ENCODE results near the gene DCANP1.

The DCANP1 gene

DNA sequence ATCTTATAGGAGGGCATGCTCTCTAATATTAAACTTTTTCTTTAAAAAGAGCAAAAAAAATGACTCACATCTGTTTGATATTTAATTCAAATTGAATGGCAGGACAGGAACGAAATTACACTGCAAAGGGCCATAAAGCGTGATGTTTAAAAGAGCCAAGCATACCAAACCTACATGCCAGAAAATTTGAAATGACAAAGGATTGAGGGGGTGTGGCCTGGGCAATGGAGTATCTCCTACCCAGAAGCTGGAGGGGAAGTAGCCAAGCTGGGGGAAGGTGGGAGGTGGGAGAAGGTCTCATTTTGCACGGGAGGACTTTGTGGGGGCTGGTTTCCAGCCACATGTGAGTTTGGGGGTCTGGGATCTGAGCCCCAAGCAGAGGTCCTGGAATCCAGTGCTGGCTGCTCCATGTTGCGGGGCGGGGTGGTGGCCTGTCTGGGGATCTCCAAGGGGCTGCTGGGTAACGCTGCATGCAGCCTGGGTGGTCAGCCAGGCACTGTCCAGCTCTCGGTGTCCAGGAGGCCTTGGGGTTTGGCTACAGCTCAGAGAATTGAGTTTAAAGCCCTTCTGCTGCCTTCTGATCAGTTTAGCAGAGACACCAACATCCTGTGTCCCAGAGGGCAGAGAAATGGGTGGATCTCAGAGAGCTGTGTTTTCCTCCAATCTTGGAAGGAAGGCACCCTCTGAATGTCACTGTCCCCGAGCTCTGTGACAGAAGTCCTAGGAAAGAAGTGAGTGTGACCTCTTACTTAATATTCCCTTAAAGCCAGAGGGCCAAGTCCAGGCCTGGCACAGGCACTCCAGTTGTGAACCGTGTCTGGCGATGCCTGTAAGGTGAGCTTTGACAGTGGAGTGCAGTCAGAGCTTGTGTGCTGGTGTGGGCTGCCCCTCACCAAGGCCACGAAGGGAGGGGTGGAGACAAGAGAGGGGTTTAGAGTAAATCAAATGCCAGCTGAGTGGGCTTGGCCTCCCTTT lies 7.6 kb downstream of the DCANP1 start:
- DNase-seq, result no peak

DNA sequence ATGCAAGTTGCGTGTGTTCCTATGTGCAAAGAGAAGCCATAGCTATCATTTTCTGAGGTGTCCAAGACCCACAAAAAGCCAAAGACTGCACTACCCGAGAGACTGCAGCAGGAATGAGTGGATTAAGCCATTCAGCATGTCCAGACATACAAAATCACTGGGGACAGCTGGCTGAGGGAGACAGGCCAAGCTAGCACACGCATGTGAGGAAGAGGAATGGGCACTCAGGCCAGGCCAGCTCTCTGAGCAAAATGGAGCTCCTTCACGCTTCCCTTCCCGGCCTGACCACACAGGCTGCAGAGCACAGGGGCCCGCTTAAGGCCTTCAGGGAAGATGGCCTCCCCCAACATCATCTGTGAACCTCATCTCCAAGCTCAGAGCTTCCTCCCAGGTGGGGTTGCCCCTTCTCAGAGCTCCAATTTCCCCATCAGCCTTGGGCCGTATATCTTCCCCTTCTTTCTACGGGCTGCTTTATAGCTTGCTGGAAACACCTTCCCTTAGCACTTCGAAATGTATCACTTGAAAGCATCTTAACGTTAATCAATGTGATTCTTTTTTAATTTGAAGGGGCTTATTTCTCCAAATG lies 8.4 kb downstream of the DCANP1 start:
- DNase-seq, result no peak

DNA sequence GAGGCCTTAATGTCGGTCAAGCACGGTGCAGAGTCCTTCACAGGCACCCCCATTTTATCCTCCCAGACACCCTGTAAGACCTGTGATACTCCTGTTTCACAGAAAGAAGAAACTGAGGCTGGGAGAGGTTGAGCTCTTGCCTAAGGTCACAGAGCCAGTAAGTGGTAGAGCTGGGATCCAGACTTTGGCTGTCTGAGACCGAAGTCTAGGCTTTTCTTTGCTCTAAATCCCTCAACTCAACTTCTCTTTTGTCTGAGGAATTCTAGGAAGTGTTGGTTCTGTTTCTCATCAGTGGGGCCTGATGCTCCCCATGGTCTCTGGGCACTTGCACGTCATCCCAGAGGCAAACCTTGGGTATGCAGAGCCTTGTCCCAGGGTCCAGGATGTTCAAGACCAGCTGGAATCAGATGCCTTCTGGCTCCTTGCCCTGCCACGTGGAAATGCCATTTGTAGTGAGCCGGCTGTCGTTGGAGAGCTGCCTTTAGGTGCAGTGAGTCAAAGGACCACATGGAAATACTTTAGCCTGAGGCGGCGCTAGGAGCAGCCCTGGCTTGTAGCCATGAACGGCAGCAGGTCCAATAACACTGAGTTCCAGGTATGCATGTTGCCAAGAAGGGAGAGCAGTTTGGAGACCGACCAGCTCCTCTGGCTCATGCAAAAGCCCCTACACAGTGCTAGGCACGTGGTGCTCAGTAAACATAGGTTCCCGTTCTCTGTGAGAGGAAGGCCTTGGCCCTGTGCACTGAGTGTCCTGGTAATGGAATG lies 9.2 kb downstream of the DCANP1 start:
- DNase-seq, result no peak

DNA sequence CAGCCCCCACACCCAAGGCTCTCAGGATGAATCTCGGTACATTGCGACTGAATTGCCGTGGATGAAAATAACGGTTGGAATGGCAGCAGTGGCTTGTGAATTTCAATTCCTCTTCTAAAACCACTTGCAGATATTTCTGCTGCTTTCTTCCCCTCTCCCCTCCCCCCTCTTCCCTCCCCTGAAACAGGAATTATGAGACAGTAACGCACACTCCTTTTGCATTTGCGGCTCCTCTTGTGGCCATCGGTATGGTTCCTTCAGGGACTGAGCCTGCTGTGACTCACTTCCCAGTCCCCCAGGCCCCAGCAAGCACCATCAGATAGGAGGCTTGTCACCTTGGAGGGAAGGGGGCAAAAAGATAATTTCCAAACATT lies 9.7 kb downstream of the DCANP1 start:
- no peak for DNase-seq

DNA sequence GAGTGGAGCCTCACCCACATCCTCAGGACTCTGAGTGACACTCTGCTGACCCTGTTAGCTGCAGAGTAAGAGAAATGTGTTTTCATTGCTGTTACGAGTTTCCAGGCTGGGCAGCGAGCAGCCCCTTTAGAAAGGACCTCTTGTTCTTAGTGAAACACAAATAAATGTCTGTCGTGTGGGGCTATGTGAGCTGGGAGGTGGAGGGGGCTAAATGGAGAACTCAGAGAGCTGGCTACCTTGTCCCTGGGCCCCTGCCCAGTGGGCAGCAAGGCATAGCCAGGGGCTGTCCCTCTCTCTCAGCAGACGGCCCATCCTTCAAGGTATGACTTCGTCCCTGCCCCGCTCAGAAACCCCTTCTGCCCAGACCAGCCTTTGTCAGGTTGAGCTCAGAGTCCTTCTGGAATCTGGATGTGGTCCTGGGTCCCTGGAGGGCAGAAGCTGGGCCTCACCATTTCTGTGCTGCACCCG lies 10.2 kb downstream of the DCANP1 start:
- DNase-seq, result no peak

DNA sequence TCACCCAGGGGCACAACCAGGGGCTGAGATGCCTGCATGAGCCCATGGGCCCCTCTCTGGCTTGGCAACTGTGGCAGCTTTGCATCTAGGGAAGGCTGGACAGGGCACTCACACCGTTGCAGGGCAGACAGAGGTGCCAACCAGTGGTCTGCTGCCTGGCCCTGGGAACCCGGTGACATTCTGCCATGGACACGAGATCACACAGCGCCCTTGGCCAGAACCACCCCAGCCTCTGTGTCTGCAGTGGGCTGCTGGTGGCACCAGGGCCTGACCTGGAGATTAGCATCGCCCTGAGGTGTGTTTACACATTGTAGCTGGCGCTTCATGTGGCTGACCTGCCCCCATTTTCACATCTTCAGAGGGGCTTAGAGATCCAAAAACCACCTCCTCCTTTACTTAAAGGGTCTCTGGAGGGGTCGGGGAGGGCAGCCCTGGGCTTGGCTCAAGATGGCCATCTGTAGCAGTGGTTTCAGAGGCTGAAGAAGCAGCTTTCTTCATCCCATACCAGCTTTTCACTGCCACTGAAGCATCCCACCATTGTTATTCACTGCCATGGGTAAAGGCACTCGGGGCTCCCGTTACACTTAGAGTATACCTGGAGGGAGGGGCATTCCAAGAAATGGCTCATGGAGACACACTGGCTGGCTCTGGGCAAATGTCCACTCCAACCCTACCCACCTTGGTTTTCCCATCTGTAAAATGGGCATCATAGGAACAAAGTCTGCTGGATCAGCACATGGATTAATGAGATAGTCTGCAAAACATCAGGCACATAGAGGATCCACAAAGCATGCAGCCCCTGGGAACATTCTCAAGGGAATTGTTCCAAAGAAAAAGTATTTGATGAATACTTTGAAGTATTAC lies 11.4 kb downstream of the DCANP1 start:
- DNase-seq, result no peak

DNA sequence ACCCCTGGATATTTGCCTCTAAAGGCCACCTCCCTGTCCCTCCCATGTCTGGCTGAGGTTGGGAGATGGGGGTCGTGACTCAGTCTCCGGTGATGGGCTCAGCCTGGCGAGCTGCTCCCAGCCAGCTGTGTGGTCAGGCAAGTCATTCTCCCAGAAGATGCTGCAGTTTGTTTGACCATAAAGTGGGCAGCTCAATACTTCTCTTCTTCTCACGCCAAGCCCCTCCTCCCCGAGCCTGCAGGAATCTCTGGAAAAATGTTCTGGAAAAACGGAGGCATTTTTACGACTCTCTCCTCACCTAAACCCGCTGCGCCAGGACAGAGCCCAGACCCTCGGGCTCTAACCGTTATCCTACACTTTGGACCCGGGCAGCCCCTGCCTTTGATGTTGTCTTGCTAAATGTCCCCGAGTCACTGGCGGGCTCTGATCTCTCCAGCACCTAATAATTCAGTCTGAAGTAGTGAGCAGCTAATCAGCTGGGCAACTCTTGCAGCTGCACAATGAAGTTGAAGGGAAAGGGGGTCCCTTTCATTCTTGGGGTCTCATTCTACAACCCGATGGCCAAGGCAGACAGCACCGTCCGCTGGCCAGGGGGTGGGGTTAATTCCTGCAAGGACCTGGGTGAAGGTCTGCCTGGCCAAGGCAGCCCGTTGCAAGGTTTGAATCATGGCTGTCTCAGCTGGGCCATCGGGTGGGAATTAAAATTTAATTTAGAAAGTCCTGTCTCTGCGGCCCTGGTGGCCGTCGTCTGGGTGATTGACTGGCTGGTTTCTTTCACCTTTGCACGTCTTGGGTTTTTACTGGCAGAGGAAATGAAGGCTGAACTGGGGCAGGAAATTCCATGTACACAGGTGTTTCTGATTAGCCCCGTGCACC lies 12.3 kb downstream of the DCANP1 start:
- DNase-seq, result no peak

DNA sequence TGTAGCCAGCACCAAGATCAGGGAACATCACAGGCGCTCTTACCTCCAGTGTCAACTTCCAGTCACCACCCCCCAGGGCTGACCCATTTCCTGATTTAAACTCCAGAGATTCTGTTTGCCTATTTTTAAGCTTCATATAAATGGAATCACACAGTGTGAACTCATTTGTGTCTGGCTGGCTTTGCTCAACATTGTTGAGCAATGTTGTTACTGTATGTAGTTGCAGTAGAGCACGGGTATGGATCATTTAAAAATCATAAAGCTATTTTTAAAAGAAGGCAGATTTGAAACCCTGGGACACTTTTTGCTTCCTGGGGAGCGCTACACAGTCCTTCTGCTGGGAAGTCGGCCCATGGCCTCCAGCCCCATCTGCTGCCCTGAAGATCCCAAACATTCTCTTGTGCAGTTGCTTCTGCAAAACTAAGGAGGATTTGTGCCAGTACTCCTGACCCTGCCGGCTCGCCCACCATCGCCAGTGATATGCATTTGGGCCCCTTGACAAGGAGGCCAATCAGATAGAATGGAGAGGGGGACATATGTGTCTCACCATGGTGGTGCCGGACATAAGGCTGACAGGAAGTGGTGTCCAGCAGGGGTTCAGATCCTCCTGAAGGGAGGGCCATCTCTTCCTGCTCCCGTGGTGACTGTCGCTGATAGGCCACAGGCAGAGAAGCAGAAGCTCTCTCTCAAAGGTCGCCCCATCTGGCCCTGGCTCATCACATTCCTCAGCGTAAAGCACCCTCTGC lies 13.3 kb downstream of the DCANP1 start:
- no peak for DNase-seq

DNA sequence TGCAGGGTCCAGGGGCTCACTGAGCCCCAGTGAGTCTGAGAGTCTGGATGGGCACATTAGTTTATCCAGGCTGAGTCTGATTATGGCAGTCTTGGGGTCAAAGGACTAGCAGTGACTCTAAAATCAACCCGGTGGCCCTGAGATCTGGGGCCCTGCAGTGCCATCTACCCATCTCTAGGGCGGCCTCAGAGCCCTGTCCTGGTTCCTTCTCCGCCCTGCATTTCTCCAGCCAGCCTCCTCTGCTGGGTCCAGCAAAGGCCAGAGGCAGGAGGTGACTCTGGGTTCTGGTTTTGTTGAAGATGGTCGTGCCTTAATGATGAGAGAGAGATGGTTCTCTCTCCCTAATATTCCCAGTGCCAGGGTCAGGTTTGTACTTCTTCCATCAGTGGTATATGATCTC lies 15.0 kb downstream of the DCANP1 start:
- DNase-seq, result no peak

DNA sequence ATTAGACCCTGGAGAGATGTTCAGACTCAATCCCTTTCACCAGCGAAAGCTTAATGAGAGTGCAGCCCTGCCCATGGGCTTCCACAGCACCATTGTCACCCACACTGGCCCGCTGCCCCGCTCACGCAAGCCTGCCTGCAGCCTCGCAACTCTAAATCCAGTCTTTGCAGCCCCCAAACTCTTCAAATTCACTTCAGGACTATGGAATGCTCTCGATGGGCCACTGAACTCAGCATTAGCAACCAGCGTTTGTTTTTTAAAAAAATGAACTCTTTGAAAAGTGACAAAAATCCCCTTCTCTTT lies 17.1 kb downstream of the DCANP1 start:
- no peak for DNase-seq

DNA sequence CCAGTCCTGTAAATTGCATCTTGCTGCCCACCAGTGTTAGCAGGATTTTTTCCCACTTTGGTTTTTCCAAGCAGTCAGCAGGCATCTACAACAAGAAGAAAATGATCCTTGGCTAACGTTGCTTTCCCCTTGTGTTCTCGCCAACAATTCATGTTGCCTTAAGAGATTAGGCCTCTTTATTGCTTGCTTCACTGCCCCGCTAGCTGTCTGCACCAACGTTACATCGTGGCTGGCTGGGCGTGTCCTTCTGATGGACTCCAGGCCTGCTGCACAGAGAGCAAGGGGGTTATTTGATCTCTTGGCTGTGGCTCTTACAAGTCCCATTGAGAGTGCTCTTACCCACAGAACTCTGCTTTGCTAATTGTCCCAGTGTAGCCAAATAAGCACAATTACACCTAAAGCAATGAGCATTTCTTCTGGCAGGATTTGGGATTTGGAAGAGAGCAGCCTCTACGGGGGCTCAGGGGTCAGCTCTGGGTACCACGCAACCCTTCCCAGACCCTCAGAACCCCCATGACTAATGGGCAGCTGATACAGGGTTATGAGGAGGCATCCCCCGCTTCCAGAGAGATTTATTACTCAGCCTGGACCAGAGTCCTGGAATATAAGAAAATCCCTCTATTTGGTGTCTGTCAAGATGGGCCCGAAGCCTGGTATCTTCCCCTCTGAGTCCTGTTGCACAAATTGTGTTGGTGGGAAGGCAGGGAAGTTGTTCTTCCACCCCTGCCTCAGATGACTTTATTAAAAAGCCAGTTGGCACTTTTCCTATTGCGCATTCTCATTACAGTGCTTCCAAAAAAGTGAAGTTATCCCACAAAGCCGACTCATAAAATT lies 17.6 kb downstream of the DCANP1 start:
- no peak for DNase-seq

DNA sequence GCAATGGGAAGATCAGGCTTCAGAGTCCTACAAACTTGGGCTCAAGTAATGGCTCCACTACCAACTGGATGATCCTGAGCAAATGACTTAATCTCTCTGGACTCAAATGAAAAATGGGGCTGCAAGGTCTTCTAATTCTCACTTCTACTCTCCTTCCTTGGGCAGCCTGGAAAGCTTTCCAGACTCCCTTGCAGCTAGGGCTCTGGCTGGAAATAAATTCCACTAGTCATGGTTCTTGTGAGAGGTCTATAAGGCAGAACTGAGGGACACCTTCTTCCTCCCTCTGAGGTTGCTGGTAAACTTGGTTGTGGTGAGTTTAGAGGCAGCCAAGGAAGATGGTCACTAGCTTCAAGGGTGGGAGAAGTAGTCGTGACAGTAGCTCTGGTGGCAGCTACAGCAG lies 18.6 kb downstream of the DCANP1 start:
- DNase-seq, result no peak

DNA sequence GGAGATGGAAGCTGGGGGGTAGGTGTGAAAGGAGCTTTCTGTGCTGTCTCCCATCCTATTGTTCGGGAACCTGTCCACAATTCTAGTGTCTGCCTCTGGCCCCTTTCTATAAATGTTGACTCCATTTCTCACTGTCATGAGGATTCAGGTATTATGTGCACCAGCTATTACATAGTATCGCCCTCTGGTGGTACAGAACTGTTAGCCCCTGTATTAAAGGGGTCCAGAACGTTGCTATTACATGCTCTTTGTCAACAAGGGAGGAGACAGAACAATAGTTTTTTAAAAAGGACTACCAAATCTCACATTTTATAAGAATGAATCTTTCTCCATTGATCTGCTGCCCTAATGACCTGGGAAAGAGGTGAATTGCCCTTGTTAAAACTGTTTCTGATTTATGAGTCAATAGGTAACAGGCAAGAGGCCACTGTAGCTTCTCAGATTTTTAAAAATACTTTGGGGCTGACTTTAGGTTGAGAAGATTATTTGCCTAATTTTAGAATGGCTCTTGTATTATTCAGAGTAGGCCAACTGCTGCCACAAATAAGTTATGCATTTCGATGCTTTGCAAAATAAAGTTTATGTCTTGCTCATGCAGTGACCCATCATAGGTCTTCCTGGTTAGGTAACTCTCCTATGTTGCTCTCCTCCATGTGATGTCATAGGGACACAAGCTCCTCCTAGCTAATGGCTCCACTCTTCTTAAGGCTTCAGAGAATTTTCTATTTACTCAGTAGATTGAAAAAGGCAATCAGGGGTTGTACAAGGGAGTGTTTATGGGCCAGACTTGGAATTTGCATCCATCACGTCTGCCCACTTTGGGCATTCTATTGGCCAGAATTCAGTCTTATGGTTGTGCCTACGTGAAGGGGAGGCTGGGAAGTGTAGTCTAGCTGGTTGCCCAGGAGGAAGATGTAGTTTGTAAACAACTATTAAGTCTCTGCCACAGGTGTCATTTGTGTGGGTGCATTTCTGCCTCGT lies 20.8 kb downstream of the DCANP1 start:
- no peak for DNase-seq

DNA sequence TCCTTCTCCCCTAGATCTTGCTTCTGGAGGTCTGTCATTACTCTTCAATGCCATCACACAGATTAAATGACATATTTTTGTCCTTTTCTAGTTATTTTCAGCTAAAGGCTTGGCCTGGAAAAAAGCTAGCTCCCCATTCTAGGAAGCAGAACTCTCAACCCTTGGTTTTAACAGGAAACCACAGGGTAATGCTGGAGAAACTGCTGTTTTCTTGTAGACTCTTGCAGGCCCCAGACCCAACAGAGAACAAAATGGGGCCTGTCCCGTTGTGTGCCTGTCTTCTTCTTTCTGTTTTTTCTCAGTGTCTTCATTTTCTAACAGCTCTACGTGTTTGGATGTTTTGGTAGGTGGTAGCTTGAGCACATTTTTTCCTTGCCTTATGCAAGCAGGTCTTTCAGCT lies 21.5 kb downstream of the DCANP1 start:
- no peak for DNase-seq

DNA sequence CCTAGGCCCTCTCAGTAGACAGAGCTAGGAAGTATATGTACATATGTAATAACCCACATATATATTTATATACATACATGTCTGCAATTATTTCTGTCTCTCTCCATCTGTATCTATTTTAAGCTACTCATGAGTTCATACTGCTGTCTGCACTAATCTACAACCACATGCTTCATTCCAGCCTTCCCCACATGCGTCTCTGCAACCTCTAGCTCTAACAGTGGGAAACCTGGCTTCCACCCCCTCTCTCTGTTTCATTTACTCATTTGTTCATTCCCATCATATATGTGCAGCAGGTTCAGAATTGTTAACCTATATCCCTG lies 23.3 kb downstream of the DCANP1 start:
- DNase-seq, result no peak

DNA sequence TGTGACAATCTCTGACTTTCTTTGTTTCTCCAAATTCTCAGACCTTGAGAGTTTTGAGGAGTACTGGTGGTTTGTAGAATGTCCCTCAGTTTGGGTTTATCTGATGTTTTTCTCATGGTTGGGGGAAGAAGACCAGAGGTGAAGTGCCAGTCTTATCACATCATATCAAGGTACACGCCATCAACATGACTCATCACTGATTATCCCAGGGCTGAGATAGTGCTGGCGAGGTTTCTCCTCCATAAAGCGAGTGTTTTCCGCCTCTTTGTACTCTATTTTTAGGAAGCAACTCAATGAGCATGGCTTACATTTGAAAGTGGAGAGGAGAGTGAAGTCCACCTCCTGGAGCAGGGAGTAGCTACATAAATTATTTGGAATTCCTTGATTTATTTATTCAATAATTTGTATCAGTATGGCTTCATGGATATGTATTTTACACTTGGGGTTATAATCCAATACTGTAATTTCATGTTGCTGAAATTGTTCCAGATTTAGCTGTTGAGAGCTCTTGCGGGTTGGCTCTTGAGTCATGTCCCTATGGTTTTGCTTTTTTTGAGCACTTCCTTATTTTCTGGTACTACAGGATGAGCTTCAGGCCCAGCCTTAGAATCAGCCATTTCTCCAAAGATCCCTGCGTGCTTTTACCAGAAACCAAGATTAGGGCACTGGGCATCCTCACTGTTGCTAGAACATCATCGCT lies 23.9 kb downstream of the DCANP1 start:
- no peak for DNase-seq

DNA sequence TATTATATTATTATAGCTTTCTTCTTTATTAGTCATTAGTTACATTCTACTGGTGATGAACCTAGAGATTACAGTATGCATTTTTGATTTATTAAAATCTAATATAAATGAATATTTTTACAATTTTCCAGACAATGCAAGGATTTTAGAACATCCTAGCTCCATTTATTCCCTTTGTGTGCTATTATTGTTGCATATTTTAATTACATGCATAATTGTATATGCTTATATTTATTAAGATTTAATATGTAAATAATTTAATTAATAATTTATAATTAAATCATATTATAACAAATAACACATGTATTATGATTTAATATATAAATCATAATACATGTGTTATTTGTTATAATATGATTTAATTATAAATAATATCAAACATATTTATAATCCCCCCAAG lies 24.7 kb downstream of the DCANP1 start:
- no peak for DNase-seq

DNA sequence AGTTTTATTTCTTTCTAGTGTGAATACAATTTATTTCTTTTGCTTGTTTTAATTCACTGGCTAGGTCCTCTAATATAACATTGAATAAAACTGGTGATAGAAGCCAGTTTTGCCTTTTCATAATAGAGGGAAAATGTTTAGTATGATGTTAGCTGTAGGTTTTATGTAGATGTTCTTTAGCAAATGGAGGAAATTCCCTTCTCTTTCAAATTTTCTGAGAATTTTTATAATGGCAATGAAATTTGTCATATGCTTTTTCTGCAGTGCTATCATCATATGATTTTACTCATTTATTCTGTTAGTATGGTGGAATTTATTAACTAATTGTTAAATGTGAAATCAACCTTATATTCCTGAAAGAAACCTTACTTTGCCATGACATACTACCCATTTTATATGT lies 30.1 kb downstream of the DCANP1 start:
- no peak for DNase-seq
